Measurements from ENCODE around the gene SWSAP1. TPM values are rescaled to one million over a fixed set of nuclear protein-coding genes. Genes with fewer than 3 reads are reported as not detected.
A peak's percentile ranks its signal among the peaks of the same experiment; 100 is the strongest.

The SWSAP1 gene
- total and polyA plus RNA-seq, 2 experiments from 2014 or later, result 2.1 to 6.1 TPM

- H3K36me3 ChIP-seq (ENCODE audit: insufficient read depth), result no peaks in the 10 kb centered on the region
- H3K4me1 ChIP-seq (ENCODE audit: insufficient read depth), result 0 out of 2 replicates have a peak, but pooled peaks cover 3% of the 10 kb centered on the region
- H3K27ac Mint-ChIP-seq, result no peak overlapping the region
- TF ChIP-seq ZNF462 (CRISPR knock-in tag; IDR thresholded peaks at IDR 0.05) (no peak), CREB1 (CRISPR knock-in tag; IDR thresholded peaks at IDR 0.05; ENCODE audit: low read depth) (no peak), ZNF114 (CRISPR knock-in tag; IDR thresholded peaks at IDR 0.05) (no peak), EZH2phosphoT487 (IDR thresholded peaks at IDR 0.05; ENCODE audit: unreplicated experiment) (no peak), JUNB (IDR thresholded peaks at IDR 0.05; ENCODE audit: unreplicated experiment) (no peak), REST (IDR thresholded peaks at IDR 0.05; ENCODE audit: unreplicated experiment) (no peak), EZH2 (IDR thresholded peaks at IDR 0.05; ENCODE audit: low read depth, unreplicated experiment) (no peak), NANOG (IDR thresholded peaks at IDR 0.05; ENCODE audit: borderline replicate concordance) (no peak), STAT1 (IDR thresholded peaks at IDR 0.05; ENCODE audit: unreplicated experiment) (no peak)
- H3K4me2 ChIP-seq, result peak overlapping the region; percentile 92
- H3K79me2 ChIP-seq (replicated peaks; ENCODE audit: insufficient read depth), result no peaks in the 10 kb centered on the region
- H4K20me1 ChIP-seq (replicated peaks; ENCODE audit: insufficient read depth), result no peaks in the 10 kb centered on the region
- peak overlapping the region; percentile 72; the same call in 1 of the 2 replicates for H2AFZ ChIP-seq
- H3K27me3 ChIP-seq (ENCODE audit: insufficient read depth), result no peaks in the 10 kb centered on the region
- H3K27me3 Mint-ChIP-seq (ENCODE audit: insufficient read depth, low read depth, poor library complexity), result peaks cover 11% of the 10 kb centered on the region
- peaks cover 16% of the 10 kb centered on the region for H3F3A ChIP-seq (replicated peaks; ENCODE audit: low read depth)
- no peaks in the 10 kb centered on the region for H3K9me2 ChIP-seq (ENCODE audit: insufficient read depth)
- peak overlapping the region; percentile 94 for H3K4me3 Mint-ChIP-seq
- peaks cover 17% of the 10 kb centered on the region for H3K4me1 Mint-ChIP-seq
- ATAC-seq (no peak), DNase-seq (ENCODE audit: low spot score) (no peak)
- H3K27ac ChIP-seq (ENCODE audit: low read depth), result no peak overlapping the region
- H3K36me3 Mint-ChIP-seq (ENCODE audit: low read depth), result no peaks in the 10 kb centered on the region
- peaks cover 3% of the 10 kb centered on the region; the same call in 1 of the 3 replicates for H3K9me3 Mint-ChIP-seq
- peak overlapping the region; percentile 58 for H3K4me3 ChIP-seq
Measured at GRCh38 chr19:11383706-11384048, 9.2 kb downstream of the SWSAP1 start.

Measured in GM23338 (cell line).